ENCODE measurements around the gene EBP. TPM values are rescaled to one million over a fixed set of nuclear protein-coding genes. Genes with fewer than 3 reads are reported as not detected.

The EBP gene
- total and polyA plus RNA-seq, 5 experiments from 2014 or later = 30.7 to 88.8 (median 77.0) TPM

- DNase-seq = no peak
- peaks cover 0 to 48% (median 1%) of the 10 kb centered on the region in 3 donors for H3K36me3 Mint-ChIP-seq
- H3K27me3 Mint-ChIP-seq = no peaks in the 10 kb centered on the region
- H3K4me1 Mint-ChIP-seq = peaks cover 21 to 28% (median 25%) of the 10 kb centered on the region in 4 donors
- peaks cover 0 to 3% (median 0%) of the 10 kb centered on the region in 9 donors for H3K9me3 Mint-ChIP-seq
- no peak for ATAC-seq
- POLR2A ChIA-PET = no interaction called here
- H3K4me3 Mint-ChIP-seq = peak overlapping the region in 1 of 10 donors; percentile 44
- H3K27ac Mint-ChIP-seq = peak overlapping the region in 3 of 10 donors; percentile 36 to 69 (median 57)
Measured at GRCh38 chrX:48478806-48479205, 42.8 kb upstream of the EBP start.

- peak overlapping the region in 3 of 10 donors; percentile 44 to 80 (median 74) for H3K27ac Mint-ChIP-seq
- H3K4me3 Mint-ChIP-seq = peak overlapping the region in 1 of 10 donors; percentile 24
- H3K36me3 Mint-ChIP-seq = peaks cover 0 to 52% (median 1%) of the 10 kb centered on the region in 3 donors
- peaks cover 21 to 25% (median 23%) of the 10 kb centered on the region in 4 donors for H3K4me1 Mint-ChIP-seq
- DNase-seq = no peak
- H3K27me3 Mint-ChIP-seq = no peaks in the 10 kb centered on the region
- no peak for ATAC-seq
- H3K9me3 Mint-ChIP-seq = peaks cover 0 to 3% (median 0%) of the 10 kb centered on the region in 9 donors
- POLR2A ChIA-PET = interaction anchor here (0.6 kb wide), 1 partner anchor 522 kb away, joined by 3 read pairs; the partner anchor contains the start of gene GRIPAP1
Measured at GRCh38 chrX:48480142-48480541, 41.5 kb upstream of the EBP start.

- peaks cover 0 to 3% (median 0%) of the 10 kb centered on the region in 9 donors for H3K9me3 Mint-ChIP-seq
- H3K27me3 Mint-ChIP-seq = no peaks in the 10 kb centered on the region
- no peak overlapping the region for H3K4me3 Mint-ChIP-seq
- DNase-seq = no peak
- peaks cover 0 to 52% (median 1%) of the 10 kb centered on the region in 3 donors for H3K36me3 Mint-ChIP-seq
- H3K4me1 Mint-ChIP-seq = peaks cover 20 to 25% (median 22%) of the 10 kb centered on the region in 4 donors
- POLR2A ChIA-PET = interaction anchor here (0.6 kb wide), 1 partner anchor 27 kb away, joined by 3 read pairs; no protein-coding TSS in a partner anchor
- peak overlapping the region in 3 of 10 donors; percentile 19 to 74 (median 44) for H3K27ac Mint-ChIP-seq
- no peak for ATAC-seq
Measured at GRCh38 chrX:48480583-48480982, 41.0 kb upstream of the EBP start.

GRCh38 chrX:48482526-48482925, 39.1 kb upstream of the EBP start:
- Mint-ChIP-seq H3K4me1 (peaks cover 6 to 10% (median 8%) of the 10 kb centered on the region in 4 donors), H3K36me3 (peaks cover 0 to 57% (median 1%) of the 10 kb centered on the region in 3 donors), H3K9me3 (no peaks in the 10 kb centered on the region), H3K4me3 (no peak overlapping the region), H3K27ac (no peak overlapping the region), H3K27me3 (no peaks in the 10 kb centered on the region)
- DNase-seq (no peak), ATAC-seq (no peak)
- POLR2A ChIA-PET = no interaction called here

GRCh38 chrX:48487362-48487798, 34.2 kb upstream of the EBP start:
- Mint-ChIP-seq H3K4me3 (no peak overlapping the region), H3K27me3 (no peaks in the 10 kb centered on the region), H3K36me3 (peaks cover 0 to 24% (median 0%) of the 10 kb centered on the region in 3 donors), H3K4me1 (peaks cover 0 to 3% (median 0%) of the 10 kb centered on the region in 4 donors), H3K9me3 (no peaks in the 10 kb centered on the region), H3K27ac (no peak overlapping the region)
- no peak for ATAC-seq
- DNase-seq = no peak
- POLR2A ChIA-PET = no interaction called here

GRCh38 chrX:48488034-48488433, 33.6 kb upstream of the EBP start:
- H3K36me3 Mint-ChIP-seq = peaks cover 0 to 17% (median 0%) of the 10 kb centered on the region in 3 donors
- H3K27ac Mint-ChIP-seq = no peak overlapping the region
- no peak overlapping the region for H3K4me3 Mint-ChIP-seq
- no peaks in the 10 kb centered on the region for H3K9me3 Mint-ChIP-seq
- no peak for ATAC-seq
- H3K27me3 Mint-ChIP-seq = no peaks in the 10 kb centered on the region
- POLR2A ChIA-PET = no interaction called here
- no peak for DNase-seq
- H3K4me1 Mint-ChIP-seq = peaks cover 0 to 3% (median 0%) of the 10 kb centered on the region in 4 donors

GRCh38 chrX:48489296-48489695, 32.3 kb upstream of the EBP start:
- Mint-ChIP-seq H3K4me1 (peaks cover 0 to 3% (median 0%) of the 10 kb centered on the region in 4 donors), H3K4me3 (no peak overlapping the region), H3K36me3 (peaks cover 0 to 11% (median 0%) of the 10 kb centered on the region in 3 donors), H3K27ac (no peak overlapping the region), H3K27me3 (no peaks in the 10 kb centered on the region), H3K9me3 (no peaks in the 10 kb centered on the region)
- POLR2A ChIA-PET = no interaction called here
- ATAC-seq = no peak
- DNase-seq = no peak

- ATAC-seq (no peak), DNase-seq (no peak)
- Mint-ChIP-seq H3K27me3 (no peaks in the 10 kb centered on the region), H3K27ac (no peak overlapping the region), H3K9me3 (no peaks in the 10 kb centered on the region), H3K36me3 (peaks cover 0 to 6% (median 0%) of the 10 kb centered on the region in 3 donors), H3K4me1 (peaks cover 0 to 3% (median 0%) of the 10 kb centered on the region in 4 donors), H3K4me3 (no peak overlapping the region)
- POLR2A ChIA-PET = no interaction called here
Measured at GRCh38 chrX:48489892-48490291, 31.7 kb upstream of the EBP start.

- ATAC-seq = no peak
- peaks cover 0 to 3% (median 0%) of the 10 kb centered on the region in 4 donors for H3K4me1 Mint-ChIP-seq
- no peak overlapping the region for H3K4me3 Mint-ChIP-seq
- no peaks in the 10 kb centered on the region for H3K27me3 Mint-ChIP-seq
- peaks cover 0 to 6% (median 0%) of the 10 kb centered on the region in 3 donors for H3K36me3 Mint-ChIP-seq
- H3K27ac Mint-ChIP-seq = no peak overlapping the region
- DNase-seq = no peak
- H3K9me3 Mint-ChIP-seq = no peaks in the 10 kb centered on the region
- POLR2A ChIA-PET = no interaction called here
Measured at GRCh38 chrX:48490661-48491060, 30.9 kb upstream of the EBP start.

- Mint-ChIP-seq H3K36me3 (peaks cover 0 to 2% (median 0%) of the 10 kb centered on the region in 3 donors), H3K27ac (no peak overlapping the region), H3K4me3 (no peak overlapping the region), H3K4me1 (peaks cover 0 to 3% (median 0%) of the 10 kb centered on the region in 4 donors), H3K9me3 (no peaks in the 10 kb centered on the region), H3K27me3 (no peaks in the 10 kb centered on the region)
- ATAC-seq = no peak
- POLR2A ChIA-PET = no interaction called here
- no peak for DNase-seq
Measured at GRCh38 chrX:48491809-48492208, 29.8 kb upstream of the EBP start.

GRCh38 chrX:48492293-48492910, 29.2 kb upstream of the EBP start:
- POLR2A ChIA-PET = no interaction called here
- peaks cover 0 to 2% (median 0%) of the 10 kb centered on the region in 3 donors for H3K36me3 Mint-ChIP-seq

GRCh38 chrX:48493890-48494364, 27.7 kb upstream of the EBP start:
- POLR2A ChIA-PET = no interaction called here
- no peak for ATAC-seq

More at GRCh38 chrX:48492293-48492910, 29.2 kb upstream of the EBP start:
- no peak overlapping the region for H3K27ac Mint-ChIP-seq
- H3K27me3 Mint-ChIP-seq = no peaks in the 10 kb centered on the region
- DNase-seq (no peak), ATAC-seq (no peak)
- H3K4me3 Mint-ChIP-seq = no peak overlapping the region
- peaks cover 0 to under 1% (median 0%) of the 10 kb centered on the region in 4 donors for H3K4me1 Mint-ChIP-seq
- no peaks in the 10 kb centered on the region for H3K9me3 Mint-ChIP-seq

GRCh38 chrX:48496660-48497059, 24.9 kb upstream of the EBP start:
- Mint-ChIP-seq H3K27ac (no peak overlapping the region), H3K4me1 (no peaks in the 10 kb centered on the region), H3K36me3 (no peaks in the 10 kb centered on the region), H3K27me3 (no peaks in the 10 kb centered on the region), H3K9me3 (no peaks in the 10 kb centered on the region), H3K4me3 (no peak overlapping the region)
- POLR2A ChIA-PET = no interaction called here
- DNase-seq (no peak), ATAC-seq (no peak)

More at GRCh38 chrX:48493890-48494364, 27.7 kb upstream of the EBP start:
- Mint-ChIP-seq H3K27me3 (no peaks in the 10 kb centered on the region), H3K36me3 (no peaks in the 10 kb centered on the region), H3K9me3 (no peaks in the 10 kb centered on the region), H3K4me3 (no peak overlapping the region), H3K4me1 (no peaks in the 10 kb centered on the region), H3K27ac (no peak overlapping the region)
- no peak for DNase-seq

Data from naive thymus-derived CD8-positive, alpha-beta T cell (primary cell).